ENCODE results near the gene PRKCQ. TPM values are rescaled to one million over a fixed set of nuclear protein-coding genes. Genes with fewer than 3 reads are reported as not detected.

PRKCQ gene
- total RNA-seq, 2 donors from 2014 or later, result 0.43 TPM; not detected in 1

GRCh38 chr10:6618340-6618739 is 38.3 kb upstream of the PRKCQ start:
- no peak overlapping the region for H3K27ac ChIP-seq
- no peaks in the 10 kb centered on the region for H3K36me3 ChIP-seq
- H3K9me3 ChIP-seq, result no peaks in the 10 kb centered on the region
- no peaks in the 10 kb centered on the region for H3K27me3 ChIP-seq
- TF ChIP-seq CTCF (IDR thresholded peaks at IDR 0.05), result no peak
- H3K4me3 ChIP-seq, result no peak overlapping the region
- no peak for DNase-seq (ENCODE audit: low spot score)
- no peaks in the 10 kb centered on the region for H3K4me1 ChIP-seq

DNA sequence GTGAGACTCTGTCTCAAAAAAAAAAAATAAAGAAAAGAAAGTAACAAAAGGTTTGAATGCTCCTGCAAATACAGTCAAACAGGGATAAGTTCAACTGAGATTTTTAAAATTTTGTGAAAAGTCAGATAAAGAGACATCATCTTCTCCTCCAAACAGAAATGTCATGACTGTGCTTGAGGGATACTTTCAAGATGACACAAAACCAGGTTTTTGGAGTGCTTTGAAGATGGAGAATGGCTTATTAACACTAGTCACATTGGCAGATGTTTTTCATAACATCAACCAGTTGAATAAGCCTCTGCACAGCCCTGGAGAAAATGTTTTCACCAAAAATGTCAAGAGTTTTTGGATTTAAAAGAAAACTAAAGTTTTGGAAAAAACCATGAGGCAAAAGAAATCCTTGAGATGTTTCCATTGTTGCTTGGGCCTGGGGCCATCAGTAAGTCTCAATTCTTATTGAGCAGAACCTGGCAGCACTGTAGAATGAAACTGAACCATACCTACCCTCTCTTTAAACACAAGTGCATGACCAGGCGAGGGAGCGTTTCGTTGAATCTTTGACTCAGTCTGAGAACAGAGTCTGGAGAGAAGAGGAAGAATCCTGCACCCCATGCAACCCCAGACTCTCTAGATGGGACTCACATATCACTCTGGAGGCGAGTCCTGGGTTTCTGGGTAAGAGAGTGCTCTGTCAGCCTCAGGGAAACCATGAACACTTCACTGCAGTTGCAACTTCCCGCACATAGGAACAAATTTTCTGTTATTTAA is 37.4 kb upstream of the PRKCQ start:
- no peaks in the 10 kb centered on the region for H3K9me3 ChIP-seq
- no peak for TF ChIP-seq CTCF (IDR thresholded peaks at IDR 0.05)
- H3K36me3 ChIP-seq, result no peaks in the 10 kb centered on the region
- no peaks in the 10 kb centered on the region for H3K4me1 ChIP-seq
- no peak overlapping the region for H3K4me3 ChIP-seq
- no peaks in the 10 kb centered on the region for H3K27me3 ChIP-seq
- DNase-seq (ENCODE audit: low spot score), result no peak
- H3K27ac ChIP-seq, result no peak overlapping the region

- no peak for DNase-seq (ENCODE audit: low spot score)
- TF ChIP-seq CTCF (IDR thresholded peaks at IDR 0.05), result no peak
- Histone ChIP-seq H3K9me3 (no peaks in the 10 kb centered on the region), H3K4me1 (no peaks in the 10 kb centered on the region), H3K27me3 (no peaks in the 10 kb centered on the region), H3K36me3 (no peaks in the 10 kb centered on the region), H3K27ac (no peak overlapping the region), H3K4me3 (no peak overlapping the region)
Measured at GRCh38 chr10:6615971-6616370, 35.9 kb upstream of the PRKCQ start.

DNA sequence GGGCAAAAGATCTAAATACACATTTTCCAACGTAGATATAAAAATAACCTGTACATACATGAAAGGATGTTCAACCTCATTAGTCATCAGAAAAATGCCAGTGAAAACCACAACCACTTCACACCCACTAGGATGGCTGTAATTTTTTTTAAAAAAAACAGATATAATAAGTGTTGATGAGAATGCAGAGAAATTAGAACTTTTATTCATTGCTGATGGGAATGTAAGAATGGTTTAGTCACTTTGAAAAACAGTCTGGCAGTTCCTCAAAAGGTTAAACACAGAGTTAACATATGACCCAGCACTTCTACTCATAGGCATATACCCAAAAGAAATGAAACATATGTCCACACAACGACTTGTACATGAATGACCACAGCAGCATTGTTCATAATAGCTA is 32.3 kb upstream of the PRKCQ start:
- H3K4me3 ChIP-seq, result no peak overlapping the region
- no peak for DNase-seq (ENCODE audit: low spot score)
- no peaks in the 10 kb centered on the region for H3K4me1 ChIP-seq
- no peaks in the 10 kb centered on the region for H3K36me3 ChIP-seq
- peaks cover 0 to 8% of the 10 kb centered on the region in 2 donors for H3K9me3 ChIP-seq
- no peak for TF ChIP-seq CTCF (IDR thresholded peaks at IDR 0.05)
- no peaks in the 10 kb centered on the region for H3K27me3 ChIP-seq
- no peak overlapping the region for H3K27ac ChIP-seq

DNA sequence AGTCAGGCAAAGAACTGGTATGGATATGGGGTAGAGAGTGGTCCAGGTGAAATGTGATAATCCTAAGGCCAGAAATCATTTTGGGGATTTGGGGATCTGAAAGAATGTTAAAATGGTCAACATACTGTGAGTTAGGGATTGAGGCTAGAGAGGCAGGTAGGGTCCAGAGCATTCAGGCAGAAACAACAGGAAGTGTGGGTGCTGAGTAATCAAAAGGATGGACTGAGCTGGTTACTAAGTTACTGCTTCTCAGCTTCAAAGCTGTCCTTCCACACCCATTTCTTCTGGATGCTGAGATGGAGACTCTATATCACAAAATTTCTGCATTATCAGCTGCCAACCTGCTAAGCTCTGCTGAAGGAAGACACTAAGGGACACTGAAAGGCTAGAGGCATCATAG is 30.6 kb upstream of the PRKCQ start:
- Histone ChIP-seq H3K4me3 (no peak overlapping the region), H3K27ac (no peak overlapping the region), H3K27me3 (no peaks in the 10 kb centered on the region), H3K9me3 (peaks cover 0 to 8% of the 10 kb centered on the region in 2 donors), H3K36me3 (no peaks in the 10 kb centered on the region), H3K4me1 (no peaks in the 10 kb centered on the region)
- no peak for TF ChIP-seq CTCF (IDR thresholded peaks at IDR 0.05)
- DNase-seq (ENCODE audit: low spot score), result no peak

GRCh38 chr10:6609625-6610024 is 29.5 kb upstream of the PRKCQ start:
- no peak for TF ChIP-seq CTCF (IDR thresholded peaks at IDR 0.05)
- Histone ChIP-seq H3K36me3 (no peaks in the 10 kb centered on the region), H3K9me3 (peaks cover 0 to 8% of the 10 kb centered on the region in 2 donors), H3K27ac (no peak overlapping the region), H3K4me1 (no peaks in the 10 kb centered on the region), H3K4me3 (no peak overlapping the region), H3K27me3 (no peaks in the 10 kb centered on the region)
- DNase-seq (ENCODE audit: low spot score), result no peak

Measured in right atrium auricular region (tissue), 2 donors.